OCI-LY3 (cell line): ENCODE data around the gene UBL5.

Experiments
- H2AFZ ChIP-seq: fragments of 200-600, 300-600 bp; shearing (Covaris generic); 2 replicates; pipeline ENCODE4 v1.6.0; 2014; ENCODE audit warnings: antibody characterized with exemption, low read depth, low read length
- H3K27ac ChIP-seq: fragments of 200-600, 300-600 bp; sonication (generic); 2 replicates; pipeline ENCODE4 v1.5.1; 2014; ENCODE audit warnings: mild to moderate bottlenecking, low read length, moderate library complexity, mixed read lengths
- H3K27me3 ChIP-seq: fragments of 200-600, 300-600 bp; sonication (generic); 2 replicates; pipeline ENCODE4 v1.6.1; 2014; ENCODE audit warnings: low read depth, low read length, mixed read lengths
- H3K36me3 ChIP-seq: fragments of 200-600, 300-600 bp; sonication (generic); replicated peaks from 2 replicates; pipeline ENCODE3; 2014; ENCODE audit warnings: low read depth, low read length, mixed read lengths
- H3K4me1 ChIP-seq: fragments of 300-600, 200-600 bp; sonication (generic); 2 replicates; pipeline ENCODE4 v1.6.1; 2014; ENCODE audit warnings: low read length, mixed read lengths
- H3K4me2 ChIP-seq: fragments of 200-600, 300-600 bp; sonication (generic); 2 replicates; pipeline ENCODE4 v1.6.1; 2014; ENCODE audit warnings: low read length, mixed read lengths
- H3K4me3 ChIP-seq: fragments of 300-600, 200-600 bp; sonication (generic); 2 replicates; pipeline ENCODE4 v1.5.1; 2014; ENCODE audit warnings: antibody characterized with exemption, mild to moderate bottlenecking, low read length, moderate library complexity
- H3K79me2 ChIP-seq: fragments of 300-600, 200-600 bp; shearing (Covaris generic); 2 replicates; pipeline ENCODE4 v1.6.1; 2014; ENCODE audit warnings: mild to moderate bottlenecking, low read length, mixed read lengths
- H3K9ac ChIP-seq: fragments of 300-600, 200-600 bp; shearing (Covaris generic); 2 replicates; pipeline ENCODE4 v1.6.0; 2014; ENCODE audit warnings: mild to moderate bottlenecking, low read length, moderate library complexity
- H3K9me3 ChIP-seq: fragments of 200-600, 300-600 bp; shearing (Covaris generic); 2 replicates; pipeline ENCODE4 v1.6.1; 2014; ENCODE audit warnings: low read length, mixed read lengths; ENCODE audit not compliant: insufficient read depth
- H4K20me1 ChIP-seq: fragments of 200-600, 300-600 bp; sonication (generic); 2 replicates; pipeline ENCODE4 v1.6.1; 2016; ENCODE audit warnings: low read length, mixed read lengths; ENCODE audit not compliant: insufficient read depth
- EZH2phosphoT487 ChIP-seq: fragments of 200-600 bp; shearing (Covaris generic); IDR thresholded peaks from 2 replicates; pipeline ENCODE4 v1.6.1; 2018; ENCODE audit warnings: antibody characterized with exemption, mixed run types, low read depth
- TF ChIP-seq, protein P1 (sequence below): fragments of 200-600, 300-600 bp; sonication (generic); IDR thresholded peaks from 2 replicates; pipeline ENCODE4 v1.5.1; 2014; ENCODE audit warnings: antibody characterized with exemption, low read length, low read depth

UBL5 gene

DNA sequence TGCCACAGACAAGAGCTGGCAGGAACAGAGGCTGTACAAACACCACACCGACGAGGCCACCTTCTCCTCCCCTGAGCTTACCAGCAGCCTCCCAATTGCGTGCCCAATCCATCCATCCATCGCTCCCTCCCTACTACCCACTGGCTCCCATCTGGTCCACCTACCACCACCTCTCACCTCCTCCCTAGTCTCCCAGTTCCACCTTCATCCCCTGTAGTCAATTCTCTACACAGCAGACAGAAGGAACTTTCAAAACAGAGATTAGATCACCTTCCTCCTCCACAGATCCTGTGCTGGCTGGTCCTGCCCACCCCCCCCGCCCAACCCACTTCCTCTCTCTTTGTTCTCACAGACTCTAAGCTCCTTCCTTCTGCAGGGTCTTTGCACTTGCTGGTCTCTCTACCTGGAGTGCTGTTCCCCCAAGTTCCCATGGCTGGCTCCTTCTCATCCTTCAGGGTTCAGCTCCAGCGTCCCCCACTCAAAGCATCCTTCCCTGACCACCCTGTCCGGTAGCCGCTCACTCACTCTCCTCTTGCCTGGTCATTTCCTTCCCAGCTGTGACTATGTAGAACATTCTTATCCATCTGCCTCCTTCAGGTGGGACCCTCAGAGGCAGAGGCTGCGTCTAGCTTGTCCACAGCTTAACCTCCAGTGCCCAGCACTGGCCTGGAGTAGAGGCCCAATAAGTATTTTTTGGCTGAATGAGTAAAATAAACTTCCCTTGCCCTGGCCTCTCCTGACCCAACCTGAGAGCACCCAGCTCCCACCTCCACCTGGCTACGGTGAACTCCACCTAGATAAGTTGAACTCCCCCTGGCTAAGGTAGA, 30.4 kb downstream of the UBL5 start:
- no peaks in the 10 kb centered on the region for H3K79me2 ChIP-seq
- H3K27ac ChIP-seq, result no peak overlapping the region
- H3K4me3 ChIP-seq, result no peak overlapping the region
- no peak overlapping the region for H3K4me2 ChIP-seq
- H3K36me3 ChIP-seq, result no peaks in the 10 kb centered on the region
- TF ChIP-seq, protein P1, sequence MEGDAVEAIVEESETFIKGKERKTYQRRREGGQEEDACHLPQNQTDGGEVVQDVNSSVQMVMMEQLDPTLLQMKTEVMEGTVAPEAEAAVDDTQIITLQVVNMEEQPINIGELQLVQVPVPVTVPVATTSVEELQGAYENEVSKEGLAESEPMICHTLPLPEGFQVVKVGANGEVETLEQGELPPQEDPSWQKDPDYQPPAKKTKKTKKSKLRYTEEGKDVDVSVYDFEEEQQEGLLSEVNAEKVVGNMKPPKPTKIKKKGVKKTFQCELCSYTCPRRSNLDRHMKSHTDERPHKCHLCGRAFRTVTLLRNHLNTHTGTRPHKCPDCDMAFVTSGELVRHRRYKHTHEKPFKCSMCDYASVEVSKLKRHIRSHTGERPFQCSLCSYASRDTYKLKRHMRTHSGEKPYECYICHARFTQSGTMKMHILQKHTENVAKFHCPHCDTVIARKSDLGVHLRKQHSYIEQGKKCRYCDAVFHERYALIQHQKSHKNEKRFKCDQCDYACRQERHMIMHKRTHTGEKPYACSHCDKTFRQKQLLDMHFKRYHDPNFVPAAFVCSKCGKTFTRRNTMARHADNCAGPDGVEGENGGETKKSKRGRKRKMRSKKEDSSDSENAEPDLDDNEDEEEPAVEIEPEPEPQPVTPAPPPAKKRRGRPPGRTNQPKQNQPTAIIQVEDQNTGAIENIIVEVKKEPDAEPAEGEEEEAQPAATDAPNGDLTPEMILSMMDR, result no peak
- TF ChIP-seq EZH2phosphoT487, result no peak
- no peaks in the 10 kb centered on the region for H3K9me3 ChIP-seq
- H3K27me3 ChIP-seq, result peaks cover 6% of the 10 kb centered on the region
- H2AFZ ChIP-seq, result no peak overlapping the region
- H3K4me1 ChIP-seq, result peaks cover 5% of the 10 kb centered on the region; the same call in 1 of the 2 replicates
- H4K20me1 ChIP-seq, result no peaks in the 10 kb centered on the region
- no peak overlapping the region for H3K9ac ChIP-seq

DNA sequence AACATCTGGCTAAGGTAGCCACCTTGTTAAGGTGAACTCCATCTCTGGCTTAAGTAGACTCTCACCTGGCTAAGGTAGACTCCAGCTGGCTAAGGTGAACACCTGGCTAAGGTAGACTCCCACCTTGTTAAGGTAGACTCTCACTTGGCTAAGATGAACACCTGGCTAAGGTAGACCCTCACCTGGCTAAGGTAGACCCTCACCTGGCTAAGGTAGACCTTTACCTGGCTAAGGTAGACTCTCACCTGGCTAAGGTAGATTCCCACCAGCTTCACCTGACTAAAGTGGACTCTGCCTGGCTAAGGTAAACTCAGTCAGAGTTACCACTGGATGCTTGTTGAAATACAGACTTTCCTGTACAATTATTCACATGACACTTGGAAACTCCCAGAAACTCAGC, 31.0 kb downstream of the UBL5 start:
- no peak overlapping the region for H3K4me2 ChIP-seq
- H3K79me2 ChIP-seq, result no peaks in the 10 kb centered on the region
- H2AFZ ChIP-seq, result no peak overlapping the region

DNA sequence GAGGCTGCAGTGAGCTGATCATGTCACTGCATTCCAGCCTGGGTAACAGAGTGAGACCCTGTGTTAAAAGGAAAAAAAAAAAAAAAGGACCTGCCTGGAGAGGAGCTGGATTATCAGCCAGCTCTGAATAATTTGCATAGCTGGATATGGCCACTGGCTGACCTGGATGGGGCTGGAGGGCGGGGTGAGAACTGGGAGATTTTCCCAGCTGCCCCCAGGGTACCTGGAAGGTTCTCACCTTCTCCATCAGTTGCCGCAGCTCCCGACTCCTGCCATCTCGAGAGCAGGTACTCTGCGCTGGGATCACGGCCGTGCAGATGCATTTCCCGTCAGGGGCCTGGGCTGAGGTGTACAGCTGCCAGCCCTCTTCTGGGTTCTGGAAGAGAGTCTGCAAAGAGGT, 32.7 kb downstream of the UBL5 start:
- H3K27me3 ChIP-seq, result peaks cover 10% of the 10 kb centered on the region
- no peaks in the 10 kb centered on the region for H3K9me3 ChIP-seq
- H3K4me2 ChIP-seq, result no peak overlapping the region
- no peaks in the 10 kb centered on the region for H3K36me3 ChIP-seq
- H3K4me1 ChIP-seq, result peaks cover 10% of the 10 kb centered on the region; the same call in 1 of the 2 replicates
- no peak for TF ChIP-seq EZH2phosphoT487
- TF ChIP-seq, protein P1, result no peak
- no peak overlapping the region for H3K4me3 ChIP-seq
- H3K27ac ChIP-seq, result no peak overlapping the region
- no peaks in the 10 kb centered on the region for H3K79me2 ChIP-seq
- H2AFZ ChIP-seq, result no peak overlapping the region
- no peak overlapping the region for H3K9ac ChIP-seq
- H4K20me1 ChIP-seq, result no peaks in the 10 kb centered on the region

More for the DNA sequence above, 31.0 kb downstream of the UBL5 start:
- TF ChIP-seq, protein P1, result no peak
- no peak for TF ChIP-seq EZH2phosphoT487
- no peaks in the 10 kb centered on the region for H4K20me1 ChIP-seq
- peaks cover 10% of the 10 kb centered on the region for H3K27me3 ChIP-seq
- H3K36me3 ChIP-seq, result no peaks in the 10 kb centered on the region
- H3K27ac ChIP-seq, result no peak overlapping the region
- peaks cover 8% of the 10 kb centered on the region; the same call in 1 of the 2 replicates for H3K4me1 ChIP-seq
- no peaks in the 10 kb centered on the region for H3K9me3 ChIP-seq
- no peak overlapping the region for H3K9ac ChIP-seq
- no peak overlapping the region for H3K4me3 ChIP-seq

DNA sequence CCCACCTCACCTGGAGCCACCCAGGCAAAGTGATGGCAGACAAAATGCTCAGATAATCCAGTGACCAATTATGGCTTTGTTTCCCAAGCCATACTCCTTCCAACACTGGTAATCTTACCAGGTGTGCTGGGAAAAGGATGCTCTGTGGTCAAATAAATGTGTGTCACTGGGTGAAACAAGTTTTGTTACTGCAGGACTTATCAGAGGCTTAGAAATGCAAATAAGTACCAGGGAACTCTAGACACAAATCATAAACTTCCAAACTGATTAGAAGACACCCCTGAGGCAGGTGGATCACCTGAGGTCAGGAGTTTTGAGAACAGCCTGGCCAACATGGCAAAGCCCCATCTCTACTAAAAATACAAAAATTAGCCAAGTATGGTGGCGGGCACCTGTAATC, 33.8 kb downstream of the UBL5 start:
- peaks cover 17% of the 10 kb centered on the region for H3K4me1 ChIP-seq
- no peak overlapping the region for H3K9ac ChIP-seq
- H3K4me2 ChIP-seq, result no peak overlapping the region
- no peaks in the 10 kb centered on the region for H3K9me3 ChIP-seq
- H3K27me3 ChIP-seq, result peaks cover 10% of the 10 kb centered on the region
- no peaks in the 10 kb centered on the region for H4K20me1 ChIP-seq
- H3K36me3 ChIP-seq, result no peaks in the 10 kb centered on the region
- no peaks in the 10 kb centered on the region for H3K79me2 ChIP-seq
- no peak overlapping the region for H2AFZ ChIP-seq
- no peak overlapping the region for H3K4me3 ChIP-seq
- no peak overlapping the region for H3K27ac ChIP-seq
- TF ChIP-seq, protein P1, result no peak
- TF ChIP-seq EZH2phosphoT487, result no peak
